HepG2 (cell line): Measurements from ENCODE around the gene ASPHD1. TPM values are rescaled to one million over a fixed set of nuclear protein-coding genes. Genes with fewer than 3 reads are reported as not detected.

ENCODE experiments used
- GTF2F1 ChIP-seq: fragments of 150-350 bp; IDR thresholded peaks from 2 replicates; pipeline ENCODE4 v1.6.1; 2014; ENCODE audit warnings: low read length
- GTF3A ChIP-seq: sonication (generic); formaldehyde crosslinking; conservative IDR thresholded peaks from 2 replicates; pipeline ENCODE4 v1.4.0; 2020; ENCODE audit warnings: mild to moderate bottlenecking, missing genetic modification reagents
- GZF1 ChIP-seq: sonication (generic); formaldehyde crosslinking; IDR thresholded peaks from 2 replicates; pipeline ENCODE4 v1.5.1; 2020; ENCODE audit warnings: mild to moderate bottlenecking, missing genetic modification reagents
- ISL2 ChIP-seq: sonication (generic); formaldehyde crosslinking; IDR thresholded peaks from 2 replicates; pipeline ENCODE4 v1.5.0; 2020; ENCODE audit warnings: missing genetic modification reagents
- NFATC3 ChIP-seq: sonication (generic); formaldehyde crosslinking; IDR thresholded peaks from 2 replicates; pipeline ENCODE4 v1.5.1; 2020; ENCODE audit warnings: mild to moderate bottlenecking, missing genetic modification reagents
- NR2C2 ChIP-seq: sonication (generic); formaldehyde crosslinking; IDR thresholded peaks from 2 replicates; pipeline ENCODE4 v1.4.0; 2020; ENCODE audit warnings: missing genetic modification reagents, mild to moderate bottlenecking, moderate library complexity, borderline replicate concordance
- RFXANK ChIP-seq: IDR thresholded peaks from 2 replicates; pipeline ENCODE4 v1.6.1; 2016
- ZFP82 ChIP-seq: sonication (generic); formaldehyde crosslinking; IDR thresholded peaks from 2 replicates; pipeline ENCODE4 v1.5.1; 2020; ENCODE audit warnings: mild to moderate bottlenecking, missing genetic modification reagents, borderline replicate concordance
- ZKSCAN8 ChIP-seq: IDR thresholded peaks from 2 replicates; pipeline ENCODE4 v1.6.1; 2016; ENCODE audit warnings: borderline replicate concordance, missing genetic modification reagents, missing compliant biosample characterization
- ZNF10 ChIP-seq: sonication (generic); formaldehyde crosslinking; IDR thresholded peaks from 2 replicates; pipeline ENCODE4 v1.4.0; 2020; ENCODE audit warnings: mild to moderate bottlenecking, low read depth, missing genetic modification reagents, borderline replicate concordance
- ZNF260 ChIP-seq: sonication (generic); formaldehyde crosslinking; IDR thresholded peaks from 2 replicates; pipeline ENCODE4 v1.4.0; 2020; ENCODE audit warnings: missing genetic modification reagents, low read depth, mild to moderate bottlenecking, borderline replicate concordance
- ZNF350 ChIP-seq: sonication (generic); formaldehyde crosslinking; IDR thresholded peaks from 2 replicates; pipeline ENCODE4 v1.4.0; 2020; ENCODE audit warnings: mild to moderate bottlenecking, low read depth, missing genetic modification reagents, borderline replicate concordance
- polyA plus RNA-seq, 8 experiments: library from polyadenylated mRNA; depleted of rRNA in 3 of 8; stranded (reverse) in 7 of 8; unstranded in 1 of 8; fragments of >200 nt; fragmentation: Illumina TruSeq in 4 of 8; extraction: Trizol in 4 of 8; gene quantifications; 2 replicates each; pipeline versions ENCODE4 v1.2.1 to v1.2.3, GENCODE V29; 2011 to 2016; ENCODE audit warnings: low read depth in 4 of 8, missing spikeins in 1 of 8, mixed read lengths in 1 of 8; ENCODE audit not compliant: insufficient read depth in 1 of 8
- total RNA-seq, 5 experiments: library from RNA; depleted of rRNA; stranded (reverse); fragments of >200 nt; fragmentation: Illumina TruSeq; extraction: Trizol; gene quantifications; 2 replicates each; pipeline ENCODE4 v1.2.3, GENCODE V29; 2016; ENCODE audit warnings: low read depth in 1 of 5
- TF ChIP-seq, protein P1 (sequence below), 2 experiments: sonication (generic) in 1 of 2; formaldehyde crosslinking in 1 of 2; IDR thresholded peaks; 2 replicates each; pipeline versions ENCODE4 v1.6.1 to v1.9.0; 2014 to 2022; ENCODE audit warnings: antibody characterized with exemption in 1 of 2, borderline replicate concordance in 1 of 2, inconsistent platforms in 1 of 2, low read depth in 1 of 2, missing genetic modification reagents in 1 of 2
- TF ChIP-seq, protein P2 (sequence below): sonication (generic); formaldehyde crosslinking; IDR thresholded peaks from 2 replicates; pipeline ENCODE4 v1.5.0; 2020; ENCODE audit warnings: missing genetic modification reagents, mild to moderate bottlenecking, borderline replicate concordance
- TF ChIP-seq, protein P3 (sequence below): IDR thresholded peaks from 2 replicates; pipeline ENCODE4 v1.6.1; 2012; ENCODE audit warnings: inconsistent platforms
- TF ChIP-seq, protein P4 (sequence below): sonication (generic); formaldehyde crosslinking; IDR thresholded peaks from 2 replicates; pipeline ENCODE4 v1.4.0; 2020; ENCODE audit warnings: missing genetic modification reagents, borderline replicate concordance
- TF ChIP-seq, protein P5 (sequence below): sonication (generic); formaldehyde crosslinking; IDR thresholded peaks from 2 replicates; pipeline ENCODE4 v1.4.0; 2020; ENCODE audit warnings: missing genetic modification reagents

The ASPHD1 gene
- total and polyA plus RNA-seq, 2 of the 13 experiments (the other 11 are each of a cell fraction or from before 2014, with no cell fraction given), result 13.1 to 19.7 TPM

DNA sequence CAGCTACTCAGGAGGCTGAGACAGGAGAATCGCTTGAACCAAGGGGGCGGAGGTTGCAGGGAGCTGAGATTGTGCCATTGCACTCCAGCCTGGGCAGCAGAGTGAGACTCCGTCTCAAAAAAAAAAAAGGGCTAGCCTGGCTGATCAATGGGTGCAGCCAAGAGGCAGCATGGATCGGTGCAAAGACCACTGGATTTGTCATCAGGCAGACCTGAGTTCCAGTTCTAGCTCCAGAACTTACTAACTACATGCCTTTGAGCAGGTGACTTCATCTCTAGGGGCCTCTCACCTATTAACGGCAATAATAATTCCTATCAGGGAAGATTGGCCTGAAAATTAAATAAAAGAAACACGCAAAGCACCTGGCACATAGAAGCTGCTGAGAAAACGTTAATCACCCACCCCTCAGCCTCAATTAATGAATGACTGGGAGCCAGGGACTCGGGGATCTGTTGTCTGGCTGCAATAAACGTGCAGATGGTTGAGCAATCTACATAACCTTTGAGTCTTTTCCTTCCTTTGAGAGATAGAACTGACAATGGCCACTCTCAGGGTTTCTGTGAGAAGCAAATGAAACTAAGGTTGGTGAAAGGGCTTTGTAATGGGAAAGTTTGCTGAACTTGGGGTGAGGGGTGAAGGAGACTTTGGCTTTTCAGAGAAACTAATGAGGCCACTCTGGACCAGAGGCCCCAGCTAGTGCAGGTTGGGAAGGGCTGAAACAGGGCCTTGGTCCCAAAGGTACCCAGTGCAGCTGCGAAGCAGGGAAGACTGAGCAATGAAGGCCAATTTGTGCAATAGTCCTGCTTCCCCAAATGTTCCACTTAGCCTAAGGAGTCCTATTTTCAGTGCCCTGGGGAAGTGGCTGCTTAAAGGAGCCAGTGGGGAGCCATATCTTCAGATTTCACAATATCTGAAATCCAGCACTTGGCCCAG is 8.5 kb upstream of the ASPHD1 start (continued):
- TF ChIP-seq, protein P1, sequence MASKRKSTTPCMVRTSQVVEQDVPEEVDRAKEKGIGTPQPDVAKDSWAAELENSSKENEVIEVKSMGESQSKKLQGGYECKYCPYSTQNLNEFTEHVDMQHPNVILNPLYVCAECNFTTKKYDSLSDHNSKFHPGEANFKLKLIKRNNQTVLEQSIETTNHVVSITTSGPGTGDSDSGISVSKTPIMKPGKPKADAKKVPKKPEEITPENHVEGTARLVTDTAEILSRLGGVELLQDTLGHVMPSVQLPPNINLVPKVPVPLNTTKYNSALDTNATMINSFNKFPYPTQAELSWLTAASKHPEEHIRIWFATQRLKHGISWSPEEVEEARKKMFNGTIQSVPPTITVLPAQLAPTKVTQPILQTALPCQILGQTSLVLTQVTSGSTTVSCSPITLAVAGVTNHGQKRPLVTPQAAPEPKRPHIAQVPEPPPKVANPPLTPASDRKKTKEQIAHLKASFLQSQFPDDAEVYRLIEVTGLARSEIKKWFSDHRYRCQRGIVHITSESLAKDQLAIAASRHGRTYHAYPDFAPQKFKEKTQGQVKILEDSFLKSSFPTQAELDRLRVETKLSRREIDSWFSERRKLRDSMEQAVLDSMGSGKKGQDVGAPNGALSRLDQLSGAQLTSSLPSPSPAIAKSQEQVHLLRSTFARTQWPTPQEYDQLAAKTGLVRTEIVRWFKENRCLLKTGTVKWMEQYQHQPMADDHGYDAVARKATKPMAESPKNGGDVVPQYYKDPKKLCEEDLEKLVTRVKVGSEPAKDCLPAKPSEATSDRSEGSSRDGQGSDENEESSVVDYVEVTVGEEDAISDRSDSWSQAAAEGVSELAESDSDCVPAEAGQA (IDR thresholded peaks at IDR 0.05; ENCODE audit: low read depth), result no peak
- TF ChIP-seq, protein P1 (CRISPR knock-in tag; IDR thresholded peaks at IDR 0.05; ENCODE audit: borderline replicate concordance), result no peak
- TF ChIP-seq NR2C2 (CRISPR knock-in tag), result peak; percentile 61; the same call in 1 of the 2 replicates
- TF ChIP-seq, protein P2, sequence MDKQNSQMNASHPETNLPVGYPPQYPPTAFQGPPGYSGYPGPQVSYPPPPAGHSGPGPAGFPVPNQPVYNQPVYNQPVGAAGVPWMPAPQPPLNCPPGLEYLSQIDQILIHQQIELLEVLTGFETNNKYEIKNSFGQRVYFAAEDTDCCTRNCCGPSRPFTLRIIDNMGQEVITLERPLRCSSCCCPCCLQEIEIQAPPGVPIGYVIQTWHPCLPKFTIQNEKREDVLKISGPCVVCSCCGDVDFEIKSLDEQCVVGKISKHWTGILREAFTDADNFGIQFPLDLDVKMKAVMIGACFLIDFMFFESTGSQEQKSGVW (CRISPR knock-in tag), result no peak
- peak; percentile 58; the same call in 1 of the 2 replicates for TF ChIP-seq ISL2 (CRISPR knock-in tag)
- TF ChIP-seq ZFP82, result no peak
- no peak for TF ChIP-seq ZNF10
- TF ChIP-seq, protein P3, sequence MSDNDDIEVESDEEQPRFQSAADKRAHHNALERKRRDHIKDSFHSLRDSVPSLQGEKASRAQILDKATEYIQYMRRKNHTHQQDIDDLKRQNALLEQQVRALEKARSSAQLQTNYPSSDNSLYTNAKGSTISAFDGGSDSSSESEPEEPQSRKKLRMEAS, result peak; percentile 54; the same call in 1 of the 2 replicates
- no peak for TF ChIP-seq GZF1 (CRISPR knock-in tag)
- 0 out of 2 replicates have a peak, but pooled peaks have one; percentile 35 for TF ChIP-seq ZKSCAN8 (CRISPR knock-in tag)
- TF ChIP-seq, protein P4, sequence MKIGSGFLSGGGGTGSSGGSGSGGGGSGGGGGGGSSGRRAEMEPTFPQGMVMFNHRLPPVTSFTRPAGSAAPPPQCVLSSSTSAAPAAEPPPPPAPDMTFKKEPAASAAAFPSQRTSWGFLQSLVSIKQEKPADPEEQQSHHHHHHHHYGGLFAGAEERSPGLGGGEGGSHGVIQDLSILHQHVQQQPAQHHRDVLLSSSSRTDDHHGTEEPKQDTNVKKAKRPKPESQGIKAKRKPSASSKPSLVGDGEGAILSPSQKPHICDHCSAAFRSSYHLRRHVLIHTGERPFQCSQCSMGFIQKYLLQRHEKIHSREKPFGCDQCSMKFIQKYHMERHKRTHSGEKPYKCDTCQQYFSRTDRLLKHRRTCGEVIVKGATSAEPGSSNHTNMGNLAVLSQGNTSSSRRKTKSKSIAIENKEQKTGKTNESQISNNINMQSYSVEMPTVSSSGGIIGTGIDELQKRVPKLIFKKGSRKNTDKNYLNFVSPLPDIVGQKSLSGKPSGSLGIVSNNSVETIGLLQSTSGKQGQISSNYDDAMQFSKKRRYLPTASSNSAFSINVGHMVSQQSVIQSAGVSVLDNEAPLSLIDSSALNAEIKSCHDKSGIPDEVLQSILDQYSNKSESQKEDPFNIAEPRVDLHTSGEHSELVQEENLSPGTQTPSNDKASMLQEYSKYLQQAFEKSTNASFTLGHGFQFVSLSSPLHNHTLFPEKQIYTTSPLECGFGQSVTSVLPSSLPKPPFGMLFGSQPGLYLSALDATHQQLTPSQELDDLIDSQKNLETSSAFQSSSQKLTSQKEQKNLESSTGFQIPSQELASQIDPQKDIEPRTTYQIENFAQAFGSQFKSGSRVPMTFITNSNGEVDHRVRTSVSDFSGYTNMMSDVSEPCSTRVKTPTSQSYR, result peak; percentile 60; the same call in 1 of the 2 replicates
- TF ChIP-seq ZNF260, result no peak
- TF ChIP-seq GTF3A (CRISPR knock-in tag), result no peak
- no peak for TF ChIP-seq NFATC3 (CRISPR knock-in tag)
- TF ChIP-seq RFXANK (CRISPR knock-in tag), result no peak
- TF ChIP-seq ZNF350 (CRISPR knock-in tag), result no peak
- TF ChIP-seq GTF2F1, result no peak
- TF ChIP-seq, protein P5, sequence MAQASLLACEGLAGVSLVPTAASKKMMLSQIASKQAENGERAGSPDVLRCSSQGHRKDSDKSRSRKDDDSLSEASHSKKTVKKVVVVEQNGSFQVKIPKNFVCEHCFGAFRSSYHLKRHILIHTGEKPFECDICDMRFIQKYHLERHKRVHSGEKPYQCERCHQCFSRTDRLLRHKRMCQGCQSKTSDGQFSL (CRISPR knock-in tag), result no peak; the same call in 1 of the 2 replicates
